Measurements from ENCODE around the gene MYB. TPM values are rescaled to one million over a fixed set of nuclear protein-coding genes. Genes with fewer than 3 reads are reported as not detected.

Gene MYB
- under 0.01 and 0.24 TPM in 2 replicates for total RNA-seq

DNA sequence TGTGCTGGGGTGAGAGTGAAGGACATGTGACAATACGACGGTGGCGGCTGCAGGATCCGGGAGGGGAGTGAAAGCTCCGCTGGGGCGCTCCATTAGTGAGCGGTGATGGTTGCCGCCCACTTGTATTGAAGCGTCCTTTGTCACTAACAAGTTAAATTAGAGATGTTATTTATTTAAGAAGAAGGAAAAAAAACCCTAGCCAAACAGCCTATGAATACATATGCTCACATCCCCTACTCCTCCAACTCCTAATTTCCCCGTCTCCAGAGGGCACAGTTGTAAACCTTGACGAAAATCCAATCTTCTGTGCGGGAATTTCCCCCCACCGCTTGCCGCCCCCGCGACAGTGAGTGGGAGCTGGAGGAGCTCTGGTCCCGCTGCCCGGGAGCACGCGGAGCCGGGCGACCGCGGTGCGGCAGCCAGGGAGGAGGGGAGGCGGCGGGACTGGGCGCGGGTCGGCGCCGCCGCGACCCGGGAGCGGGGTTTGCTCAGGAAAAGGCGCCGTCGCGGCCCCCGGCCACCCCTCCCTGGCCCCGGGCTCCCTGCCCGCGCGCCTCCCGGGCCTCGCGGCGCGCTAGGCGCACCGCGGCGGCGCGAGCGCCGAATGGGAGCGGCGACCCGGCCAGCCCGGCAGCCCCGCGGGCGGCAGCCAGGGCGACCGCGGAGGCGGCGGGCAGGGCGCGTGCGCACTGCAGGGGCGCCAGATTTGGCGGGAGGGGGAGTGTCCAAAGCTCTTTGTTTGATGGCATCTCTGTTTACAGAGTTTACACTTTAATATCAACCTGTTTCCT lies at the start of gene MYB:
Gene MYB, plus strand, starts transcription at position 767 of the 791 bp plus-strand sequence. CDS start 206 bp downstream, outside the sequence.

Other genes with a start within 250 kb of the MYB start
- gene ALDH8A1, start 231.2 kb upstream of the MYB start, total RNA-seq, result 0.21 and 0.24 TPM in 2 replicates
- gene HBS1L, start 126.5 kb upstream of the MYB start, total RNA-seq, result 59.5 and 74.4 TPM in 2 replicates